NCI-H2029 (cell line): ENCODE measurements around the gene LDLRAD4.

Experiments
- DNase-seq: peaks from one replicate; lab custom pipeline; 2025; lab: John Stamatoyannopoulos, UW

LDLRAD4 gene

GRCh38 chr18:13572721-13573120, 354.2 kb downstream of the LDLRAD4 start:
- DNase-seq = no peak

- DNase-seq = no peak
Observed at GRCh38 chr18:13573750-13574149, 355.2 kb downstream of the LDLRAD4 start.

GRCh38 chr18:13574355-13574754, 355.8 kb downstream of the LDLRAD4 start:
- DNase-seq = no peak

- no peak for DNase-seq
Observed at GRCh38 chr18:13574761-13575160, 356.2 kb downstream of the LDLRAD4 start.

- DNase-seq = no peak
Observed at GRCh38 chr18:13576598-13576997, 358.0 kb downstream of the LDLRAD4 start.

- DNase-seq = no peak
Observed at GRCh38 chr18:13577091-13577697, 358.6 kb downstream of the LDLRAD4 start.

- no peak for DNase-seq
Observed at GRCh38 chr18:13577781-13578180, 359.2 kb downstream of the LDLRAD4 start.

GRCh38 chr18:13578400-13578799, 359.8 kb downstream of the LDLRAD4 start:
- no peak for DNase-seq

GRCh38 chr18:13579874-13580273, 361.3 kb downstream of the LDLRAD4 start:
- DNase-seq = no peak

- DNase-seq = no peak
Observed at GRCh38 chr18:13580351-13580750, 361.8 kb downstream of the LDLRAD4 start.

- DNase-seq = no peak
Observed at GRCh38 chr18:13580991-13581390, 362.4 kb downstream of the LDLRAD4 start.

GRCh38 chr18:13581496-13582177, 363.1 kb downstream of the LDLRAD4 start:
- no peak for DNase-seq

- no peak for DNase-seq
Observed at GRCh38 chr18:13582178-13582670, 363.7 kb downstream of the LDLRAD4 start.

GRCh38 chr18:13583576-13584550, 365.3 kb downstream of the LDLRAD4 start:
- DNase-seq = no peak

GRCh38 chr18:13584825-13585224, 366.3 kb downstream of the LDLRAD4 start:
- DNase-seq = no peak

GRCh38 chr18:13585379-13586153, 367.0 kb downstream of the LDLRAD4 start:
- no peak for DNase-seq

- no peak for DNase-seq
Observed at GRCh38 chr18:13587001-13587400, 368.4 kb downstream of the LDLRAD4 start.

- DNase-seq = no peak
Observed at GRCh38 chr18:13587477-13587876, 368.9 kb downstream of the LDLRAD4 start.

- no peak for DNase-seq
Observed at GRCh38 chr18:13587937-13588336, 369.4 kb downstream of the LDLRAD4 start.

GRCh38 chr18:13589316-13589715, 370.8 kb downstream of the LDLRAD4 start:
- DNase-seq = no peak

GRCh38 chr18:13589943-13590342, 371.4 kb downstream of the LDLRAD4 start:
- DNase-seq = no peak

- DNase-seq = no peak
Observed at GRCh38 chr18:13592246-13592645, 373.7 kb downstream of the LDLRAD4 start.
